HCT116 (cell line): Measurements from ENCODE around the gene FAM162B. TPM values are rescaled to one million over a fixed set of nuclear protein-coding genes. Genes with fewer than 3 reads are reported as not detected.

Source experiments
- ATAC-seq: fragments of 200-7000 bp; cut with Tn5 transposase; 2 replicates; pipeline ENCODE4 v1.9.1; 2020; ENCODE audit warnings: mild to moderate bottlenecking, moderate library complexity
- BruUV-seq: library from RNA; stranded (reverse); fragments of 400-500 nt; replicated peaks from 2 replicates; lab custom pipeline; 2021; lab: Mats Ljungman, UMichigan
- CTCF ChIA-PET: fragments of 300-600 bp; sonication (Branson Sonifier 250); formaldehyde crosslinking; loops from one replicate; lab custom pipeline; 2021; ENCODE audit warnings: antibody characterized with exemption; lab: Charles Lee
- POLR2A ChIA-PET: fragments of 300-600, 350-600 bp; sonication (Branson Sonifier 250); formaldehyde crosslinking; loops from one replicate; lab custom pipeline; 2021; ENCODE audit warnings: antibody characterized with exemption; lab: Charles Lee
- RAD21 ChIA-PET, 2 experiments: fragments of 300-600 bp; sonication (Branson Sonifier 250); formaldehyde crosslinking; loops; one replicate each; lab custom pipeline; 2023; ENCODE audit warnings: low total read pairs in 2 of 2; ENCODE audit not compliant: uncharacterized antibody in 2 of 2, unreplicated experiment in 2 of 2, low non-redundant PET in 1 of 2; lab: Charles Lee
- DNase-seq: peaks from one replicate; pipeline ENCODE4 v3.0.0-alpha.2; 2010; ENCODE audit warnings: low read depth, low spot score
- H2AFZ ChIP-seq: fragments of 200-600 bp; shearing (Covaris generic), sonication (generic); 2 replicates; pipeline ENCODE4 v1.6.1; 2017; ENCODE audit warnings: low read depth, mixed run types, mixed read lengths, antibody characterized with exemption, low read length; ENCODE audit not compliant: poor library complexity, severe bottlenecking
- H3K27ac ChIP-seq: 2 replicates; pipeline ENCODE4 v1.5.1; 2012; ENCODE audit warnings: low read depth, low read length
- H3K27me3 ChIP-seq: fragments of 200-600 bp; sonication (generic); 2 replicates; pipeline ENCODE4 v1.6.1; 2016; ENCODE audit warnings: mixed run types, low read length, mixed read lengths; ENCODE audit not compliant: insufficient read depth
- H3K36me3 ChIP-seq, 2 experiments: fragments of 200-500 bp in 1 of 2; fragments of 200-600 bp in 1 of 2; sonication (Bioruptor generic) in 1 of 2; sonication (generic) in 1 of 2; 2 replicates each; pipeline versions ENCODE4 v1.5.1 to v1.6.1; 2014 to 2016; ENCODE audit warnings: low read length in 2 of 2, inconsistent platforms in 1 of 2, mixed read lengths in 1 of 2, mixed run types in 1 of 2; ENCODE audit not compliant: insufficient read depth in 2 of 2, control insufficient read depth in 1 of 2
- H3K4me1 ChIP-seq, 2 experiments: fragments of 200-600 bp in 1 of 2; sonication (generic) in 1 of 2; 2 replicates each; pipeline versions ENCODE4 v1.5.1 to v1.6.1; 2012 to 2017; ENCODE audit warnings: low read length in 2 of 2, inconsistent platforms in 1 of 2, mild to moderate bottlenecking in 1 of 2, mixed read lengths in 1 of 2, mixed run types in 1 of 2, moderate library complexity in 1 of 2; ENCODE audit not compliant: insufficient read depth in 2 of 2, control insufficient read depth in 1 of 2
- H3K4me2 ChIP-seq: fragments of 200-600 bp; sonication (generic); 2 replicates; pipeline ENCODE4 v1.6.1; 2017; ENCODE audit warnings: mixed run types, low read length, mixed read lengths
- H3K4me3 ChIP-seq, 2 experiments: fragments of 200-600 bp in 1 of 2; sonication (generic) in 1 of 2; replicated peaks in 1 of 2; 2 replicates each; pipeline ENCODE4 v1.5.1; 2011 to 2016; ENCODE audit warnings: low read length in 2 of 2, control low read depth in 1 of 2, low read depth in 1 of 2, mild to moderate bottlenecking in 1 of 2, mixed read lengths in 1 of 2, mixed run types in 1 of 2
- H3K79me2 ChIP-seq: fragments of 200-600 bp; sonication (generic); 2 replicates; pipeline ENCODE4 v1.6.1; 2017; ENCODE audit warnings: mild to moderate bottlenecking, mixed run types, low read length, moderate library complexity, mixed read lengths; ENCODE audit not compliant: insufficient read depth
- H3K9ac ChIP-seq: fragments of 200-600 bp; sonication (generic); 2 replicates; pipeline ENCODE4 v1.6.1; 2016; ENCODE audit warnings: low read length, mixed read lengths
- H3K9me2 ChIP-seq: fragments of 200-600 bp; sonication (generic), shearing (Covaris generic); 2 replicates; pipeline ENCODE4 v1.6.1; 2017; ENCODE audit warnings: mixed run types, mild to moderate bottlenecking, moderate library complexity; ENCODE audit not compliant: insufficient read depth
- H3K9me3 ChIP-seq, 2 experiments: fragments of 200-500 bp in 1 of 2; fragments of 200-600 bp in 1 of 2; sonication (Bioruptor generic) in 1 of 2; sonication (generic) in 1 of 2; 2 replicates each; pipeline ENCODE4 v1.6.1; 2014 to 2017; ENCODE audit warnings: low read length in 2 of 2, mixed read lengths in 2 of 2, inconsistent platforms in 1 of 2, low read depth in 1 of 2, mild to moderate bottlenecking in 1 of 2, mixed run types in 1 of 2, moderate library complexity in 1 of 2; ENCODE audit not compliant: control insufficient read depth in 1 of 2, insufficient read depth in 1 of 2
- H4K20me1 ChIP-seq: fragments of 200-600 bp; sonication (generic), shearing (Covaris generic); 2 replicates; pipeline ENCODE4 v1.6.1; 2017; ENCODE audit warnings: mixed run types, mild to moderate bottlenecking, moderate library complexity; ENCODE audit not compliant: insufficient read depth
- ATF3 ChIP-seq: IDR thresholded peaks from 2 replicates; pipeline ENCODE4 v1.6.1; 2012
- CBX3 ChIP-seq: IDR thresholded peaks from 2 replicates; pipeline ENCODE4 v1.6.1; 2012; ENCODE audit warnings: low read depth
- CEBPB ChIP-seq: IDR thresholded peaks from 2 replicates; pipeline ENCODE4 v1.6.1; 2012; ENCODE audit warnings: low read depth
- CTCF ChIP-seq, 3 experiments: fragments of 200-600 bp in 1 of 3; sonication (generic) in 1 of 3; IDR thresholded peaks in 2 of 3; conservative IDR thresholded peaks in 1 of 3; 2 replicates each; pipeline ENCODE4 v1.5.1; 2012 to 2017; ENCODE audit warnings: low read depth in 2 of 3, low read length in 2 of 3, antibody characterized with exemption in 1 of 3, borderline replicate concordance in 1 of 3, control low read depth in 1 of 3, mild to moderate bottlenecking in 1 of 3, mixed read lengths in 1 of 3, mixed run types in 1 of 3, moderate library complexity in 1 of 3; ENCODE audit not compliant: insufficient read depth in 1 of 3
- EGR1 ChIP-seq: IDR thresholded peaks from 2 replicates; pipeline ENCODE4 v1.6.1; 2012; ENCODE audit warnings: low read depth
- ELF1 ChIP-seq: IDR thresholded peaks from 2 replicates; pipeline ENCODE4 v1.6.1; 2012; ENCODE audit warnings: low read depth, borderline replicate concordance
- EZH2 ChIP-seq: fragments of 200-600 bp; sonication (generic); IDR thresholded peaks from 2 replicates; pipeline ENCODE4 v1.6.1; 2017; ENCODE audit warnings: antibody characterized with exemption, mixed run types
- EZH2phosphoT487 ChIP-seq: fragments of 200-600 bp; IDR thresholded peaks from 2 replicates; pipeline ENCODE4 v1.6.1; 2018; ENCODE audit warnings: antibody characterized with exemption, borderline replicate concordance
- FOSL1 ChIP-seq: IDR thresholded peaks from 2 replicates; pipeline ENCODE4 v1.6.1; 2012; ENCODE audit warnings: low read depth
- JUND ChIP-seq: IDR thresholded peaks from 2 replicates; pipeline ENCODE4 v1.6.1; 2012
- POLR2AphosphoS5 ChIP-seq: IDR thresholded peaks from 2 replicates; pipeline ENCODE4 v1.6.1; 2011; ENCODE audit warnings: mild to moderate bottlenecking, low read depth, low read length, moderate library complexity
- RAD21 ChIP-seq: IDR thresholded peaks from 2 replicates; pipeline ENCODE4 v1.6.1; 2012; ENCODE audit warnings: low read depth, mild to moderate bottlenecking
- SIN3A ChIP-seq: IDR thresholded peaks from 2 replicates; pipeline ENCODE4 v1.6.1; 2012; ENCODE audit warnings: low read depth
- SP1 ChIP-seq: IDR thresholded peaks from 2 replicates; pipeline ENCODE4 v1.6.1; 2012; ENCODE audit warnings: low read depth
- YY1 ChIP-seq: IDR thresholded peaks from 2 replicates; pipeline ENCODE4 v1.6.1; 2011; ENCODE audit warnings: low read length, low read depth, moderate library complexity, mild to moderate bottlenecking; ENCODE audit not compliant: insufficient replicate concordance; ENCODE audit errors: extremely low read depth
- ZFX ChIP-seq: fragments of 450-650 bp; IDR thresholded peaks from 2 replicates; pipeline ENCODE4 v1.6.1; 2017
- ZNF274 ChIP-seq: fragments of 200-500 bp; sonication (Bioruptor generic); IDR thresholded peaks from 2 replicates; pipeline ENCODE4 v1.6.1; 2014; ENCODE audit warnings: mild to moderate bottlenecking, low read depth, low read length, inconsistent platforms
- intact Hi-C: fragments of 100-400 bp; cut with micrococcal nuclease; formaldehyde crosslinking; loops from 2 replicates; pipeline ENCODE4 v1.10.0; 2022
- total RNA-seq: library from RNA; stranded (reverse); gene quantifications from one replicate; pipeline ENCODE4 v1.2.1, GENCODE V29; 2021; ENCODE audit not compliant: unreplicated experiment
- TF ChIP-seq, protein P1 (sequence below): IDR thresholded peaks from 2 replicates; pipeline ENCODE4 v1.6.1; 2012
- TF ChIP-seq, protein P2 (sequence below): IDR thresholded peaks from 2 replicates; pipeline ENCODE4 v1.6.1; 2011; ENCODE audit warnings: mild to moderate bottlenecking, low read length, moderate library complexity; ENCODE audit not compliant: insufficient replicate concordance; ENCODE audit errors: extremely low read depth

The FAM162B gene
- total RNA-seq, 1 experiment from 2014 or later: not detected

- TF ChIP-seq CTCF (IDR thresholded peaks at IDR 0.05 in 2 of 3, conservative IDR thresholded peaks at IDR 0.05 in 1 of 3; ENCODE audit: borderline replicate concordance in 1 of 3, insufficient read depth in 1 of 3, low read depth in 2 of 3, low read length in 2 of 3): no peak
- TF ChIP-seq FOSL1: no peak
Observed at GRCh38 chr6:116793224-116793623, 27.7 kb upstream of the FAM162B start (continued).

DNA sequence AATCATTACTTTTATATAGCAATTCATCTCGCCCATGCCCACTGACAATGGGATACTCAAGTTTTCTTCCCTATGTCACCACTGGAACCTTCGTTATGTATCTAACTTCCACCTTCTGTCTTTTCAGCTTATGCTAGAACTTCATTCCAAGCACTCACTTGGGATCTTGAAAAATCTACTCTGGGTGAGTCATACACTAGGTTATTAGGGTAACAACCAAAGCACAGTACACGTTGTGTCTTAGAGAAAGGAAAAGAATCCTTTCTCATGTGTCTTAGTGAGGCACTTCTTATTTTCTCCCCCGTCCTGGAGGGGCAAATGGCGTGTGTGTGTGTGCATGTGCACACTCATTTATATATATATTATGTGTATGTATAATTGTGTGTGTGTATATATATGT lies 18.3 kb upstream of the FAM162B start:
- Histone ChIP-seq H3K9me2 (no peaks in the 10 kb centered on the region), H3K9me3 (no peaks in the 10 kb centered on the region), H3K4me3 (no peak overlapping the region), H4K20me1 (no peaks in the 10 kb centered on the region), H3K4me1 (0 out of 4 replicates have a peak, but pooled peaks cover 0 to 3% of the 10 kb centered on the region in 2 experiments), H3K27me3 (no peaks in the 10 kb centered on the region), H3K9ac (no peak overlapping the region), H2AFZ (no peak overlapping the region), H3K79me2 (no peaks in the 10 kb centered on the region), H3K36me3 (no peaks in the 10 kb centered on the region), H3K27ac (no peak overlapping the region), H3K4me2 (no peak overlapping the region)
- ChIA-PET RAD21 (no interaction called here), CTCF (no interaction called here), POLR2A (no interaction called here)
- intact Hi-C loops: no loop called here
- DNase-seq: no peak
- TF ChIP-seq JUND (no peak), SP1 (no peak), ZNF274 (no peak), EGR1 (no peak), EZH2phosphoT487 (no peak), ZFX (no peak), POLR2AphosphoS5 (no peak), ELF1 (no peak), CEBPB (no peak), RAD21 (no peak), EZH2 (no peak), ATF3 (no peak), FOSL1 (no peak), SIN3A (no peak), YY1 (no peak), CBX3 (no peak)
- TF ChIP-seq, protein P1, sequence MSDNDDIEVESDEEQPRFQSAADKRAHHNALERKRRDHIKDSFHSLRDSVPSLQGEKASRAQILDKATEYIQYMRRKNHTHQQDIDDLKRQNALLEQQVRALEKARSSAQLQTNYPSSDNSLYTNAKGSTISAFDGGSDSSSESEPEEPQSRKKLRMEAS: no peak
- TF ChIP-seq, protein P2, sequence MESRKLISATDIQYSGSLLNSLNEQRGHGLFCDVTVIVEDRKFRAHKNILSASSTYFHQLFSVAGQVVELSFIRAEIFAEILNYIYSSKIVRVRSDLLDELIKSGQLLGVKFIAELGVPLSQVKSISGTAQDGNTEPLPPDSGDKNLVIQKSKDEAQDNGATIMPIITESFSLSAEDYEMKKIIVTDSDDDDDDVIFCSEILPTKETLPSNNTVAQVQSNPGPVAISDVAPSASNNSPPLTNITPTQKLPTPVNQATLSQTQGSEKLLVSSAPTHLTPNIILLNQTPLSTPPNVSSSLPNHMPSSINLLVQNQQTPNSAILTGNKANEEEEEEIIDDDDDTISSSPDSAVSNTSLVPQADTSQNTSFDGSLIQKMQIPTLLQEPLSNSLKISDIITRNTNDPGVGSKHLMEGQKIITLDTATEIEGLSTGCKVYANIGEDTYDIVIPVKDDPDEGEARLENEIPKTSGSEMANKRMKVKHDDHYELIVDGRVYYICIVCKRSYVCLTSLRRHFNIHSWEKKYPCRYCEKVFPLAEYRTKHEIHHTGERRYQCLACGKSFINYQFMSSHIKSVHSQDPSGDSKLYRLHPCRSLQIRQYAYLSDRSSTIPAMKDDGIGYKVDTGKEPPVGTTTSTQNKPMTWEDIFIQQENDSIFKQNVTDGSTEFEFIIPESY: no peak
- ATAC-seq: no peak
- BruUV-seq: no TSS peak
